KMS-11 (cell line): ENCODE results near the gene RNF181.
A peak's percentile ranks its signal among the peaks of the same experiment; 100 is the strongest.

Source experiments
- H2AFZ ChIP-seq: fragments of 200-600 bp; sonication (generic); 2 replicates; pipeline ENCODE4 v1.6.1; 2016; ENCODE audit warnings: antibody characterized with exemption, mixed run types, low read depth
- H3K27ac ChIP-seq: fragments of 200-600 bp; sonication (generic); 2 replicates; pipeline ENCODE4 v1.6.1; 2016; ENCODE audit warnings: mild to moderate bottlenecking, mixed run types
- H3K27me3 ChIP-seq: fragments of 200-600 bp; sonication (generic); 2 replicates; pipeline ENCODE4 v1.6.1; 2017; ENCODE audit warnings: mild to moderate bottlenecking, low read depth, mixed run types, moderate library complexity; ENCODE audit not compliant: insufficient read depth
- H3K36me3 ChIP-seq: fragments of 200-600 bp; sonication (generic); 2 replicates; pipeline ENCODE4 v1.6.1; 2017; ENCODE audit warnings: mild to moderate bottlenecking, mixed run types; ENCODE audit not compliant: insufficient read depth
- H3K4me1 ChIP-seq: fragments of 200-600 bp; sonication (generic); 2 replicates; pipeline ENCODE4 v1.6.1; 2016; ENCODE audit warnings: mild to moderate bottlenecking, low read depth, mixed run types; ENCODE audit not compliant: poor library complexity, severe bottlenecking
- H3K4me2 ChIP-seq: fragments of 200-600 bp; sonication (generic); 2 replicates; pipeline ENCODE4 v1.7.0; 2016; ENCODE audit warnings: mild to moderate bottlenecking, mixed run types
- H3K4me3 ChIP-seq: fragments of 200-600 bp; sonication (generic); IDR thresholded peaks from 2 replicates; pipeline ENCODE4 v1.6.1; 2017; ENCODE audit warnings: low read depth, low read length, mixed read lengths; ENCODE audit not compliant: insufficient read depth
- H3K79me2 ChIP-seq: fragments of 200-600 bp; sonication (generic); 2 replicates; pipeline ENCODE4 v1.6.1; 2016; ENCODE audit warnings: low read depth, mixed run types; ENCODE audit not compliant: insufficient read depth
- H3K9ac ChIP-seq: fragments of 200-600 bp; sonication (generic); 2 replicates; pipeline ENCODE4 v1.6.1; 2016; ENCODE audit warnings: mild to moderate bottlenecking, mixed run types
- H4K20me1 ChIP-seq: fragments of 200-600 bp; sonication (generic); 2 replicates; pipeline ENCODE4 v1.6.1; 2016; ENCODE audit warnings: mild to moderate bottlenecking, mixed run types; ENCODE audit not compliant: insufficient read depth
- CTCF ChIP-seq: fragments of 200-600 bp; sonication (generic); conservative IDR thresholded peaks from 2 replicates; pipeline ENCODE4 v1.6.1; 2017; ENCODE audit warnings: low read depth, mild to moderate bottlenecking, antibody characterized with exemption, low read length, moderate library complexity, mixed read lengths

Gene RNF181

GRCh38 chr2:85619617-85620016 is 24.1 kb downstream of the RNF181 start:
- TF ChIP-seq CTCF: no peak
- Histone ChIP-seq H2AFZ (no peak overlapping the region), H4K20me1 (peaks cover 6% of the 10 kb centered on the region; the same call in 1 of the 2 replicates), H3K4me2 (no peak overlapping the region), H3K79me2 (peaks cover 41% of the 10 kb centered on the region), H3K4me3 (no peak overlapping the region), H3K27me3 (no peaks in the 10 kb centered on the region), H3K36me3 (peaks cover 7% of the 10 kb centered on the region; the same call in 1 of the 2 replicates), H3K4me1 (peaks cover 26% of the 10 kb centered on the region), H3K9ac (no peak overlapping the region), H3K27ac (no peak overlapping the region)

GRCh38 chr2:85621338-85621737 is 25.8 kb downstream of the RNF181 start:
- H3K4me2 ChIP-seq: no peak overlapping the region
- H3K36me3 ChIP-seq: peaks cover 13% of the 10 kb centered on the region; the same call in 1 of the 2 replicates
- H4K20me1 ChIP-seq: peaks cover 6% of the 10 kb centered on the region; the same call in 1 of the 2 replicates
- H3K4me1 ChIP-seq: peaks cover 30% of the 10 kb centered on the region
- no peak overlapping the region; the same call in 1 of the 2 replicates for H3K27ac ChIP-seq
- H3K79me2 ChIP-seq: peaks cover 39% of the 10 kb centered on the region
- H2AFZ ChIP-seq: no peak overlapping the region
- no peaks in the 10 kb centered on the region for H3K27me3 ChIP-seq
- no peak overlapping the region for H3K9ac ChIP-seq
- TF ChIP-seq CTCF: no peak
- no peak overlapping the region for H3K4me3 ChIP-seq

- Histone ChIP-seq H3K27me3 (no peaks in the 10 kb centered on the region), H3K79me2 (peaks cover 12% of the 10 kb centered on the region), H3K27ac (no peak overlapping the region), H4K20me1 (no peaks in the 10 kb centered on the region; the same call in 1 of the 2 replicates), H2AFZ (no peak overlapping the region), H3K4me3 (no peak overlapping the region), H3K4me1 (peaks cover 38% of the 10 kb centered on the region), H3K36me3 (peaks cover 13% of the 10 kb centered on the region; the same call in 1 of the 2 replicates), H3K4me2 (no peak overlapping the region), H3K9ac (no peak overlapping the region)
- no peak for TF ChIP-seq CTCF
These were observed 28.4 kb downstream of the RNF181 start for GRCh38 chr2:85623991-85624390.

GRCh38 chr2:85628658-85629057 is 33.1 kb downstream of the RNF181 start:
- Histone ChIP-seq H3K4me2 (peak overlapping the region; percentile 78), H3K27me3 (no peaks in the 10 kb centered on the region), H4K20me1 (no peaks in the 10 kb centered on the region), H3K36me3 (peaks cover 19% of the 10 kb centered on the region; the same call in 1 of the 2 replicates), H3K4me1 (peaks cover 57% of the 10 kb centered on the region), H3K27ac (peak overlapping the region; percentile 59), H3K79me2 (peaks cover 14% of the 10 kb centered on the region; the same call in 1 of the 2 replicates), H3K4me3 (no peak overlapping the region), H3K9ac (no peak overlapping the region; the same call in 1 of the 2 replicates), H2AFZ (no peak overlapping the region)
- TF ChIP-seq CTCF: no peak
